H9 (cell line): ENCODE measurements around the gene NARF. TPM values are rescaled to one million over a fixed set of nuclear protein-coding genes. Genes with fewer than 3 reads are reported as not detected.
A peak's percentile ranks its signal among the peaks of the same experiment; 100 is the strongest.

Experiments used
- DNase-seq: peaks from one replicate; pipeline ENCODE4 v3.0.0-alpha.2; 2017
- H2AFZ ChIP-seq: one replicate; pipeline ENCODE4 v1.6.1; 2013; ENCODE audit warnings: mild to moderate bottlenecking, low read length, control low read depth, moderate library complexity
- H2AK5ac ChIP-seq: 2 replicates; pipeline ENCODE4 v1.6.1; 2013; ENCODE audit warnings: low read length, control low read depth, mixed read lengths; ENCODE audit not compliant: insufficient read length
- H2BK120ac ChIP-seq: one replicate; pipeline ENCODE4 v1.6.1; 2013; ENCODE audit warnings: low read depth, mild to moderate bottlenecking, low read length, control low read depth, inconsistent platforms; ENCODE audit not compliant: poor library complexity, severe bottlenecking
- H2BK12ac ChIP-seq: 2 replicates; pipeline ENCODE4 v1.6.1; 2013; ENCODE audit warnings: low read length, control low read depth, mixed read lengths, low read depth; ENCODE audit not compliant: insufficient read length
- H2BK15ac ChIP-seq: 2 replicates; pipeline ENCODE4 v1.6.1; 2013; ENCODE audit warnings: low read depth, low read length, control low read depth
- H2BK20ac ChIP-seq: one replicate; pipeline ENCODE4 v1.6.1; 2013; ENCODE audit warnings: low read depth, mild to moderate bottlenecking, low read length, control low read depth, inconsistent platforms; ENCODE audit not compliant: poor library complexity, severe bottlenecking
- H2BK5ac ChIP-seq: 2 replicates; pipeline ENCODE4 v1.6.1; 2013; ENCODE audit warnings: low read length, control low read depth, mixed read lengths; ENCODE audit not compliant: insufficient read length
- H3K14ac ChIP-seq: 2 replicates; pipeline ENCODE4 v1.6.1; 2013; ENCODE audit warnings: low read length, control low read depth; ENCODE audit not compliant: insufficient read depth
- H3K18ac ChIP-seq: 2 replicates; pipeline ENCODE4 v1.6.1; 2013; ENCODE audit warnings: low read depth, mild to moderate bottlenecking, mixed read lengths, low read length, control low read depth; ENCODE audit not compliant: insufficient read length
- H3K23ac ChIP-seq: 2 replicates; pipeline ENCODE4 v1.6.1; 2013; ENCODE audit warnings: low read length, control low read depth, mixed read lengths, low read depth; ENCODE audit not compliant: insufficient read length
- H3K23me2 ChIP-seq: 2 replicates; pipeline ENCODE4 v1.6.1; 2013; ENCODE audit warnings: low read depth, mild to moderate bottlenecking, mixed read lengths, low read length, control low read depth; ENCODE audit not compliant: insufficient read length, poor library complexity, severe bottlenecking
- H3K27ac ChIP-seq: 2 replicates; pipeline ENCODE4 v1.5.1; 2013; ENCODE audit warnings: low read length, control low read depth, mixed read lengths, low read depth; ENCODE audit not compliant: insufficient read length
- H3K27me3 ChIP-seq: 2 replicates; pipeline ENCODE4 v1.6.1; 2013; ENCODE audit warnings: low read length, control low read depth, inconsistent platforms; ENCODE audit not compliant: insufficient read depth
- H3K4ac ChIP-seq: 2 replicates; pipeline ENCODE4 v1.6.1; 2013; ENCODE audit warnings: low read depth, mild to moderate bottlenecking, control low read depth, inconsistent platforms, low read length, moderate library complexity
- H3K4me1 ChIP-seq: 2 replicates; pipeline ENCODE4 v1.6.1; 2013; ENCODE audit warnings: low read length, control low read depth, inconsistent platforms; ENCODE audit not compliant: insufficient read depth
- H3K4me2 ChIP-seq: 2 replicates; pipeline ENCODE4 v1.6.1; 2013; ENCODE audit warnings: low read length, control low read depth, mixed read lengths; ENCODE audit not compliant: insufficient read length, insufficient read depth
- H3K56ac ChIP-seq: 2 replicates; pipeline ENCODE4 v1.6.1; 2013; ENCODE audit warnings: low read depth, mild to moderate bottlenecking, mixed read lengths, low read length, control low read depth; ENCODE audit not compliant: insufficient read length
- H3K79me1 ChIP-seq: 2 replicates; pipeline ENCODE4 v1.6.1; 2013; ENCODE audit warnings: low read depth, mild to moderate bottlenecking, moderate library complexity, low read length, control low read depth, inconsistent platforms; ENCODE audit not compliant: insufficient read depth, poor library complexity, severe bottlenecking
- H3K79me2 ChIP-seq: 2 replicates; pipeline ENCODE4 v1.6.1; 2013; ENCODE audit warnings: low read length, control low read depth, inconsistent platforms; ENCODE audit not compliant: insufficient read depth
- H3K9ac ChIP-seq: 2 replicates; pipeline ENCODE4 v1.6.1; 2013; ENCODE audit warnings: low read length, control low read depth, mixed read lengths; ENCODE audit not compliant: insufficient read length; ENCODE audit errors: extremely low read depth
- H3K9me3 ChIP-seq: one replicate; pipeline ENCODE4 v1.6.1; 2013; ENCODE audit warnings: low read depth, low read length, inconsistent platforms; ENCODE audit not compliant: control insufficient read depth
- H3T11ph ChIP-seq: one replicate; pipeline ENCODE4 v1.6.1; 2013; ENCODE audit warnings: mild to moderate bottlenecking, low read length, control low read depth, inconsistent platforms
- H4K20me1 ChIP-seq: one replicate; pipeline ENCODE4 v1.6.1; 2013; ENCODE audit not compliant: control insufficient read depth, insufficient read length, insufficient read depth
- H4K5ac ChIP-seq: 2 replicates; pipeline ENCODE4 v1.6.1; 2013; ENCODE audit warnings: low read depth, mild to moderate bottlenecking, mixed read lengths, low read length, control low read depth; ENCODE audit not compliant: insufficient read length
- H4K8ac ChIP-seq: replicated peaks from 2 replicates; pipeline ENCODE4 v1.6.1; 2013; ENCODE audit warnings: low read length, control low read depth, mixed read lengths, low read depth; ENCODE audit not compliant: insufficient read length
- H4K91ac ChIP-seq: 2 replicates; pipeline ENCODE4 v1.6.1; 2013; ENCODE audit warnings: low read depth, mild to moderate bottlenecking, moderate library complexity, mixed read lengths, low read length, control low read depth; ENCODE audit not compliant: insufficient read length
- H3K27ac Mint-ChIP-seq, 3 experiments: 2 replicates in 2 of 3; 3 replicates in 1 of 3; pipeline ENCODE4 v1.8.0; 2020 to 2021; ENCODE audit warnings: mixed read lengths in 3 of 3, mild to moderate bottlenecking in 1 of 3, moderate library complexity in 1 of 3
- H3K27me3 Mint-ChIP-seq: 2 replicates; pipeline ENCODE4 v1.8.0; 2021; ENCODE audit warnings: low read depth, mild to moderate bottlenecking, moderate library complexity, mixed read lengths
- H3K36me3 Mint-ChIP-seq, 3 experiments: 2 replicates in 2 of 3; 3 replicates in 1 of 3; pipeline ENCODE4 v1.8.0; 2020 to 2021; ENCODE audit warnings: low read depth in 3 of 3, mixed read lengths in 3 of 3; ENCODE audit not compliant: insufficient read depth in 1 of 3
- H3K4me1 Mint-ChIP-seq, 2 experiments: 2 replicates each; pipeline ENCODE4 v1.8.0; 2020; ENCODE audit warnings: mixed read lengths in 2 of 2
- H3K4me3 Mint-ChIP-seq, 2 experiments: 2 replicates in 1 of 2; 3 replicates in 1 of 2; pipeline ENCODE4 v1.8.0; 2020 to 2021; ENCODE audit warnings: mild to moderate bottlenecking in 2 of 2, mixed read lengths in 2 of 2, moderate library complexity in 1 of 2
- H3K9me3 Mint-ChIP-seq, 2 experiments: 2 replicates in 1 of 2; 3 replicates in 1 of 2; pipeline ENCODE4 v1.8.0; 2020; ENCODE audit warnings: mild to moderate bottlenecking in 2 of 2, mixed read lengths in 2 of 2, moderate library complexity in 1 of 2
- CTCF ChIP-seq: fragments of 200-600 bp; sonication (generic); conservative IDR thresholded peaks from 3 replicates; pipeline ENCODE4 v1.8.0; 2021; ENCODE audit warnings: antibody characterized with exemption, mild to moderate bottlenecking
- whole genome bisulfite sequencing: extraction: QIAGEN DNeasy Blood & Tissue Kit; methylation state at CpG from one replicate; pipeline ENCODE4 v1.1.7; 2013; ENCODE audit warnings: missing lambda C conversion rate, low lambda C conversion rate, mixed read lengths; ENCODE audit not compliant: insufficient read length; ENCODE audit errors: extremely low coverage; 5-methylcytosine and 5-hydroxymethylcytosine counted together
- total RNA-seq: library from RNA; stranded (reverse); gene quantifications from 2 replicates; pipeline ENCODE4 v1.2.1, GENCODE V29; 2021

NARF gene
- total RNA-seq, 1 experiment from 2014 or later = 124 TPM

- Mint-ChIP-seq H3K27ac (peak overlapping the region in 2 of 3 experiments; percentile 41; a peak in 3 of 7 replicates), H3K36me3 (peaks cover 20 to 71% (median 58%) of the 10 kb centered on the region in 3 experiments; a peak in 6 of 7 replicates), H3K27me3 (no peaks in the 10 kb centered on the region), H3K4me3 (no peak overlapping the region), H3K9me3 (no peaks in the 10 kb centered on the region), H3K4me1 (no peaks in the 10 kb centered on the region)
- Histone ChIP-seq H4K91ac (no peak overlapping the region), H2BK15ac (no peak overlapping the region), H3K4ac (no peak overlapping the region), H2BK5ac (no peak overlapping the region), H3K14ac (no peak overlapping the region), H3K23me2 (no peaks in the 10 kb centered on the region), H3K56ac (no peak overlapping the region), H4K5ac (no peak overlapping the region), H3K9me3 (no peaks in the 10 kb centered on the region), H3K79me1 (no peaks in the 10 kb centered on the region), H3K23ac (no peak overlapping the region), H3T11ph (no peak overlapping the region), H3K27me3 (no peaks in the 10 kb centered on the region), H2BK120ac (no peak overlapping the region), H3K18ac (no peak overlapping the region), H2AFZ (no peak overlapping the region), H3K27ac (no peak overlapping the region), H2BK20ac (no peak overlapping the region), H2BK12ac (no peak overlapping the region), H3K4me1 (no peaks in the 10 kb centered on the region), H3K9ac (no peak overlapping the region), H3K4me2 (no peak overlapping the region), H4K20me1 (no peaks in the 10 kb centered on the region), H3K79me2 (no peaks in the 10 kb centered on the region), H4K8ac (no peak overlapping the region), H2AK5ac (no peak overlapping the region)
- no CpG with 5 or more reads among the region's 8 CpGs for WGBS
- no peak for TF ChIP-seq CTCF
- no peak for DNase-seq
These were observed 19.4 kb downstream of the NARF start for GRCh38 chr17:82477934-82478333.
